GM12878 (cell line): ENCODE results near the gene CCSER1. TPM values are rescaled to one million over a fixed set of nuclear protein-coding genes. Genes with fewer than 3 reads are reported as not detected.

Source experiments
- ATAC-seq: fragments of 200-7000 bp; cut with Tn5 transposase; 3 replicates; pipeline ENCODE4 v1.9.1; 2020; ENCODE audit warnings: mild to moderate bottlenecking, moderate library complexity
- BruUV-seq: library from RNA; stranded (reverse); fragments of 400-500 nt; replicated peaks from 2 replicates; lab custom pipeline; 2021; lab: Mats Ljungman, UMichigan
- CTCF ChIA-PET: fragments of 300-600 bp; sonication (Branson Sonifier 250); formaldehyde crosslinking; extraction: SDS; loops from one replicate; lab custom pipeline; 2021; ENCODE audit warnings: inconsistent platforms; lab: Yijun Ruan, JAX
- POLR2A ChIA-PET: fragments of 350-600 bp; formaldehyde crosslinking; extraction: SDS; loops from one replicate; lab custom pipeline; 2021; ENCODE audit warnings: inconsistent platforms; lab: Charles Lee
- RAD21 ChIA-PET: fragments of 300-600 bp; sonication (Branson Sonifier 250); formaldehyde crosslinking; loops from one replicate; lab custom pipeline; 2023; ENCODE audit warnings: antibody characterized with exemption; ENCODE audit not compliant: unreplicated experiment; lab: Charles Lee
- SMC1A ChIA-PET: fragments of 300-600 bp; sonication (Branson Sonifier 250); formaldehyde crosslinking; loops from one replicate; lab custom pipeline; 2023; ENCODE audit not compliant: unreplicated experiment, uncharacterized antibody; lab: Charles Lee
- DNase-seq: peaks from one replicate; pipeline ENCODE4 v3.0.0-alpha.2; 2011; ENCODE audit warnings: low read depth, low spot score
- FAIRE-seq: peaks from 3 replicates; lab custom pipeline; 2011; peaks lifted over from hg19 to GRCh38; lab: Jason Lieb, UNC
- H2AFZ ChIP-seq: 2 replicates; pipeline ENCODE4 v1.6.0; 2011; ENCODE audit warnings: low read depth, low read length, control low read depth; ENCODE audit not compliant: control insufficient read depth
- H3K27ac ChIP-seq: 2 replicates; pipeline ENCODE4 v1.5.1; 2011; ENCODE audit warnings: control low read depth; ENCODE audit not compliant: control insufficient read depth, insufficient read depth
- H3K27me3 ChIP-seq, 2 experiments: replicated peaks in 1 of 2; 2 replicates each; pipeline versions ENCODE4 v1.6.0 to v1.6.1; 2011; ENCODE audit warnings: low read length in 1 of 2; ENCODE audit not compliant: control insufficient read depth in 2 of 2, insufficient read depth in 2 of 2
- H3K36me3 ChIP-seq, 2 experiments: 2 replicates each; pipeline ENCODE4 v1.5.1; 2011; ENCODE audit warnings: low read length in 1 of 2; ENCODE audit not compliant: control insufficient read depth in 2 of 2, insufficient read depth in 2 of 2
- H3K4me1 ChIP-seq: 2 replicates; pipeline ENCODE4 v1.6.1; 2011; ENCODE audit warnings: mild to moderate bottlenecking, low read length, moderate library complexity, mixed read lengths; ENCODE audit not compliant: control insufficient read depth, insufficient read depth
- H3K4me2 ChIP-seq: 2 replicates; pipeline ENCODE4 v1.6.0; 2011; ENCODE audit warnings: control low read depth; ENCODE audit not compliant: control insufficient read depth, insufficient read depth
- H3K4me3 ChIP-seq: fragments of 200-600 bp; sonication (generic); 2 replicates; pipeline ENCODE4 v1.5.1; 2016
- H3K79me2 ChIP-seq: 2 replicates; pipeline ENCODE4 v1.6.0; 2011; ENCODE audit warnings: low read length; ENCODE audit not compliant: control insufficient read depth, insufficient read depth
- H3K9ac ChIP-seq: 2 replicates; pipeline ENCODE4 v1.8.0; 2011; ENCODE audit warnings: low read length, control low read depth, mixed read lengths; ENCODE audit not compliant: control insufficient read depth, insufficient read depth
- H3K9me3 ChIP-seq: replicated peaks from 3 replicates; pipeline ENCODE4 v1.5.1; 2011; ENCODE audit warnings: mild to moderate bottlenecking, low read length; ENCODE audit not compliant: control insufficient read depth, insufficient read depth
- H4K20me1 ChIP-seq: 2 replicates; pipeline ENCODE4 v1.6.0; 2011; ENCODE audit not compliant: control insufficient read depth, insufficient read depth
- TCF7 ChIP-seq: IDR thresholded peaks from 2 replicates; pipeline ENCODE4 v1.6.1; 2014; ENCODE audit warnings: antibody characterized with exemption, borderline replicate concordance
- WGBS: methylation state at CpG from one replicate; pipeline ENCODE4 v1.1.6; 2016; ENCODE audit warnings: low lambda C conversion rate; ENCODE audit not compliant: insufficient replicate concordance, insufficient coverage; ENCODE audit errors: missing lambda C conversion rate; 5-methylcytosine and 5-hydroxymethylcytosine counted together
- in situ Hi-C: fragments of 300-500 bp; cut with MboI; formaldehyde crosslinking; loops from 9 replicates; pipeline ENCODE4 v1.14.3; 2018; ENCODE audit warnings: mixed read lengths
- intact Hi-C: fragments of 100-400 bp; cut with micrococcal nuclease; formaldehyde crosslinking; loops from one replicate; pipeline ENCODE4 v1.14.2; 2022; ENCODE audit not compliant: unreplicated experiment
- polyA plus RNA-seq, 11 experiments: library from polyadenylated mRNA; depleted of rRNA in 4 of 11; unstranded in 6 of 11; stranded (reverse) in 5 of 11; fragments of >200 nt; fragmentation: Nextera tagmentation in 4 of 11; fragmentation: Illumina TruSeq in 1 of 11; extraction: Ambion mirVana in 4 of 11; extraction: Trizol in 1 of 11; gene quantifications; 1 replicate in 1 of 11; 2 replicates in 10 of 11; pipeline versions ENCODE4 v1.2.1 to v1.2.3, GENCODE V29; 2011 to 2016; ENCODE audit warnings: inconsistent platforms in 2 of 11, missing spikeins in 2 of 11, low read depth in 1 of 11
- total RNA-seq, 4 experiments: library from RNA; depleted of rRNA in 3 of 4; stranded (reverse); fragments of >200 nt in 3 of 4; fragmentation: Illumina TruSeq in 1 of 4; extraction: Trizol in 1 of 4; gene quantifications; 2 replicates each; pipeline versions ENCODE4 v1.2.1 to v1.2.3, GENCODE V29; 2013 to 2021
- TF ChIP-seq, protein P1 (sequence below): fragments of 450-650 bp; formaldehyde crosslinking; IDR thresholded peaks from 2 replicates; pipeline ENCODE4 v1.5.0; 2022; ENCODE audit warnings: mild to moderate bottlenecking, missing genetic modification characterization
- TF ChIP-seq, protein P2 (sequence below): fragments of 450-650 bp; IDR thresholded peaks from 2 replicates; pipeline ENCODE4 v1.6.1; 2018; ENCODE audit warnings: mild to moderate bottlenecking, low read depth, moderate library complexity; ENCODE audit not compliant: partially characterized antibody

The CCSER1 gene
- total and polyA plus RNA-seq, 10 of the 15 experiments (the other 5 are each of a cell fraction or from before 2014, with no cell fraction given): 0.22 to 2.7 (median 1.0) TPM

- no peaks in the 10 kb centered on the region for H3K36me3 ChIP-seq
- DNase-seq: no peak
- POLR2A ChIA-PET: no interaction called here
- 10% methylated on average over 2 of the region's 2 CpGs for WGBS
- no peaks in the 10 kb centered on the region; the same call in 1 of the 2 replicates for H3K4me1 ChIP-seq
- RAD21 ChIA-PET: no interaction called here
- H3K27me3 ChIP-seq: no peaks in the 10 kb centered on the region
- no peak overlapping the region for H2AFZ ChIP-seq
- peak; percentile 22; the same call in 1 of the 3 replicates for ATAC-seq
- BruUV-seq: no TSS peak
- no peak overlapping the region for H3K4me3 ChIP-seq
- in situ Hi-C loops: no loop called here
- TF ChIP-seq, protein P1, sequence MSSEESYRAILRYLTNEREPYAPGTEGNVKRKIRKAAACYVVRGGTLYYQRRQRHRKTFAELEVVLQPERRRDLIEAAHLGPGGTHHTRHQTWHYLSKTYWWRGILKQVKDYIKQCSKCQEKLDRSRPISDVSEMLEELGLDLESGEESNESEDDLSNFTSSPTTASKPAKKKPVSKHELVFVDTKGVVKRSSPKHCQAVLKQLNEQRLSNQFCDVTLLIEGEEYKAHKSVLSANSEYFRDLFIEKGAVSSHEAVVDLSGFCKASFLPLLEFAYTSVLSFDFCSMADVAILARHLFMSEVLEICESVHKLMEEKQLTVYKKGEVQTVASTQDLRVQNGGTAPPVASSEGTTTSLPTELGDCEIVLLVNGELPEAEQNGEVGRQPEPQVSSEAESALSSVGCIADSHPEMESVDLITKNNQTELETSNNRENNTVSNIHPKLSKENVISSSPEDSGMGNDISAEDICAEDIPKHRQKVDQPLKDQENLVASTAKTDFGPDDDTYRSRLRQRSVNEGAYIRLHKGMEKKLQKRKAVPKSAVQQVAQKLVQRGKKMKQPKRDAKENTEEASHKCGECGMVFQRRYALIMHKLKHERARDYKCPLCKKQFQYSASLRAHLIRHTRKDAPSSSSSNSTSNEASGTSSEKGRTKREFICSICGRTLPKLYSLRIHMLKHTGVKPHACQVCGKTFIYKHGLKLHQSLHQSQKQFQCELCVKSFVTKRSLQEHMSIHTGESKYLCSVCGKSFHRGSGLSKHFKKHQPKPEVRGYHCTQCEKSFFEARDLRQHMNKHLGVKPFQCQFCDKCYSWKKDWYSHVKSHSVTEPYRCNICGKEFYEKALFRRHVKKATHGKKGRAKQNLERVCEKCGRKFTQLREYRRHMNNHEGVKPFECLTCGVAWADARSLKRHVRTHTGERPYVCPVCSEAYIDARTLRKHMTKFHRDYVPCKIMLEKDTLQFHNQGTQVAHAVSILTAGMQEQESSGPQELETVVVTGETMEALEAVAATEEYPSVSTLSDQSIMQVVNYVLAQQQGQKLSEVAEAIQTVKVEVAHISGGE: no peak
- no peak for TF ChIP-seq TCF7
- TF ChIP-seq, protein P2, sequence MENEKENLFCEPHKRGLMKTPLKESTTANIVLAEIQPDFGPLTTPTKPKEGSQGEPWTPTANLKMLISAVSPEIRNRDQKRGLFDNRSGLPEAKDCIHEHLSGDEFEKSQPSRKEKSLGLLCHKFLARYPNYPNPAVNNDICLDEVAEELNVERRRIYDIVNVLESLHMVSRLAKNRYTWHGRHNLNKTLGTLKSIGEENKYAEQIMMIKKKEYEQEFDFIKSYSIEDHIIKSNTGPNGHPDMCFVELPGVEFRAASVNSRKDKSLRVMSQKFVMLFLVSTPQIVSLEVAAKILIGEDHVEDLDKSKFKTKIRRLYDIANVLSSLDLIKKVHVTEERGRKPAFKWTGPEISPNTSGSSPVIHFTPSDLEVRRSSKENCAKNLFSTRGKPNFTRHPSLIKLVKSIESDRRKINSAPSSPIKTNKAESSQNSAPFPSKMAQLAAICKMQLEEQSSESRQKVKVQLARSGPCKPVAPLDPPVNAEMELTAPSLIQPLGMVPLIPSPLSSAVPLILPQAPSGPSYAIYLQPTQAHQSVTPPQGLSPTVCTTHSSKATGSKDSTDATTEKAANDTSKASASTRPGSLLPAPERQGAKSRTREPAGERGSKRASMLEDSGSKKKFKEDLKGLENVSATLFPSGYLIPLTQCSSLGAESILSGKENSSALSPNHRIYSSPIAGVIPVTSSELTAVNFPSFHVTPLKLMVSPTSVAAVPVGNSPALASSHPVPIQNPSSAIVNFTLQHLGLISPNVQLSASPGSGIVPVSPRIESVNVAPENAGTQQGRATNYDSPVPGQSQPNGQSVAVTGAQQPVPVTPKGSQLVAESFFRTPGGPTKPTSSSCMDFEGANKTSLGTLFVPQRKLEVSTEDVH: no peak
- H3K79me2 ChIP-seq: no peaks in the 10 kb centered on the region
- intact Hi-C loops: no loop called here
- no peak overlapping the region for H3K27ac ChIP-seq
- SMC1A ChIA-PET: no interaction called here
- CTCF ChIA-PET: no interaction called here
- H3K9ac ChIP-seq: no peak overlapping the region
- no peak overlapping the region for H3K4me2 ChIP-seq
- H3K9me3 ChIP-seq: no peaks in the 10 kb centered on the region
- no peaks in the 10 kb centered on the region for H4K20me1 ChIP-seq
- FAIRE-seq: no peak
Observed at GRCh38 chr4:90317785-90318184, 190.6 kb downstream of the CCSER1 start.
